Natural killer cell (primary cell): ENCODE data around the gene SEC22C. TPM values are rescaled to one million over a fixed set of nuclear protein-coding genes. Genes with fewer than 3 reads are reported as not detected.

ENCODE experiments used
- ATAC-seq, 3 donors: fragments of 150-1000 bp in 2 of 3; fragments of 200-7000 bp in 1 of 3; cut with Tn5 transposase; 1 replicate in 1 of 3; 2 replicates in 2 of 3; pipeline ENCODE4 v1.10.0; 2021; ENCODE audit warnings: mild to moderate bottlenecking in 2 of 3, moderate library complexity in 2 of 3
- DNase-seq, 2 donors: peaks; one replicate each; pipeline versions ENCODE4 v3.0.0 to v3.0.0-alpha.2; 2013 to 2021; ENCODE audit warnings: mixed read lengths in 1 of 2
- H3K27ac ChIP-seq: one replicate; pipeline ENCODE4 v1.5.1; 2013; ENCODE audit warnings: mild to moderate bottlenecking, low read length
- H3K27me3 ChIP-seq: one replicate; pipeline ENCODE4 v1.6.1; 2013; ENCODE audit warnings: low read length; ENCODE audit not compliant: control insufficient read depth, insufficient read depth
- H3K36me3 ChIP-seq: one replicate; pipeline ENCODE4 v1.6.1; 2013; ENCODE audit warnings: low read length; ENCODE audit not compliant: control insufficient read depth, insufficient read depth
- H3K4me1 ChIP-seq: one replicate; pipeline ENCODE4 v1.6.1; 2013; ENCODE audit warnings: low read length; ENCODE audit not compliant: control insufficient read depth, insufficient read depth
- H3K4me3 ChIP-seq: one replicate; pipeline ENCODE4 v1.5.1; 2013; ENCODE audit warnings: low read length
- H3K9me3 ChIP-seq: one replicate; pipeline ENCODE4 v1.6.1; 2013; ENCODE audit warnings: low read length; ENCODE audit not compliant: control insufficient read depth, insufficient read depth
- H3K27ac Mint-ChIP-seq, 2 donors: one replicate each; pipeline ENCODE4 v1.8.0; 2022; ENCODE audit warnings: mild to moderate bottlenecking in 2 of 2, mixed read lengths in 2 of 2, moderate library complexity in 1 of 2
- H3K27me3 Mint-ChIP-seq, 2 donors: one replicate each; pipeline ENCODE4 v1.8.0; 2022; ENCODE audit warnings: low read depth in 2 of 2, mixed read lengths in 2 of 2
- H3K36me3 Mint-ChIP-seq: one replicate; pipeline ENCODE4 v1.8.0; 2022; ENCODE audit warnings: mixed read lengths
- H3K4me1 Mint-ChIP-seq, 2 donors: one replicate each; pipeline ENCODE4 v1.8.0; 2022; ENCODE audit warnings: mixed read lengths in 2 of 2
- H3K4me3 Mint-ChIP-seq: one replicate; pipeline ENCODE4 v1.8.0; 2022; ENCODE audit warnings: mild to moderate bottlenecking, moderate library complexity, mixed read lengths
- H3K9me3 Mint-ChIP-seq, 2 donors: one replicate each; pipeline ENCODE4 v1.8.0; 2022; ENCODE audit warnings: mixed read lengths in 2 of 2
- CTCF ChIP-seq: fragments of 200-600 bp; IDR thresholded peaks from one replicate; pipeline ENCODE4 v1.8.0; 2022; ENCODE audit warnings: antibody characterized with exemption
- WGBS: methylation state at CpG from one replicate; pipeline ENCODE4 v1.1.7; 2013; ENCODE audit warnings: missing lambda C conversion rate; ENCODE audit not compliant: insufficient coverage; 5-methylcytosine and 5-hydroxymethylcytosine counted together
- intact Hi-C: fragments of 100-400 bp; cut with micrococcal nuclease; formaldehyde crosslinking; loops from one replicate; pipeline ENCODE4 v1.14.2; 2022
- total RNA-seq, 4 donors: library from RNA; stranded (reverse); fragments of 120-200 nt in 1 of 4; gene quantifications; one replicate each; pipeline versions ENCODE4 v1.2.3 to v1.2.4, GENCODE V29; 2013 to 2022

SEC22C gene
- total RNA-seq, 3 donors from 2014 or later (not counting 1 experiment from before 2014, with no cell fraction given), result 51.3 to 60.4 (median 55.9) TPM

GRCh38 chr3:42525212-42525611 lies 56.6 kb downstream of the SEC22C start:
- Mint-ChIP-seq H3K27me3 (no peaks in the 10 kb centered on the region), H3K36me3 (no peaks in the 10 kb centered on the region), H3K9me3 (peaks cover 0 to 1% of the 10 kb centered on the region in 2 donors), H3K4me3 (no peak overlapping the region), H3K4me1 (peaks cover 5 to 25% of the 10 kb centered on the region in 2 donors), H3K27ac (no peak overlapping the region)
- ATAC-seq (no peak), DNase-seq (no peak)
- Histone ChIP-seq H3K36me3 (no peaks in the 10 kb centered on the region), H3K4me3 (no peak overlapping the region), H3K9me3 (no peaks in the 10 kb centered on the region), H3K27ac (no peak overlapping the region), H3K27me3 (no peaks in the 10 kb centered on the region), H3K4me1 (peaks cover 45% of the 10 kb centered on the region)
- TF ChIP-seq CTCF, result no peak
- 97% methylated on average over 4 of the region's 4 CpGs for WGBS
- intact Hi-C loops, result no loop called here

DNA sequence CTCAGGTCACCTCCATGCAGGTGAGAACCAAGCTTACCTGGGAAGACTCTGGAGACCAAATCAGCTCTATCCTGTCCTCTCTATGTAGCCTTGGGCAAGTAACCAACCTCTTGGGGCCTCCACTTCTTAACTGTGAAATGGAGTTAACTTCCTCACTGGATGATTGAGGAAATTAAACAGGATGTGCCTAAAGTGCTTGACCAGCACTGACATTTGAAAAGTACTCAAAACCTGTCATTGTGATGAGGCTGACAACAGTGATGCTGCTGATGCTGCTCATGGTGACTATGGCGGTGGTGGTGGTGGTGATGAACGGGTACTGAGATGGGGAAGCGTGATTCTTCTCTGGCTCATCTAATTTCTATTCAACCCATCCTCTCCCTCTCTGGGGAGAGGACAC lies 57.0 kb downstream of the SEC22C start:
- Histone ChIP-seq H3K36me3 (no peaks in the 10 kb centered on the region), H3K27me3 (no peaks in the 10 kb centered on the region), H3K4me1 (peaks cover 41% of the 10 kb centered on the region), H3K9me3 (no peaks in the 10 kb centered on the region), H3K4me3 (no peak overlapping the region), H3K27ac (no peak overlapping the region)
- Mint-ChIP-seq H3K4me3 (no peak overlapping the region), H3K9me3 (no peaks in the 10 kb centered on the region), H3K27me3 (no peaks in the 10 kb centered on the region), H3K36me3 (no peaks in the 10 kb centered on the region), H3K4me1 (peaks cover 5 to 20% of the 10 kb centered on the region in 2 donors), H3K27ac (no peak overlapping the region)
- TF ChIP-seq CTCF, result no peak
- WGBS, result no CpG with 5 or more reads among the region's 3 CpGs
- no peak for DNase-seq
- intact Hi-C loops, result no loop called here
- no peak for ATAC-seq

DNA sequence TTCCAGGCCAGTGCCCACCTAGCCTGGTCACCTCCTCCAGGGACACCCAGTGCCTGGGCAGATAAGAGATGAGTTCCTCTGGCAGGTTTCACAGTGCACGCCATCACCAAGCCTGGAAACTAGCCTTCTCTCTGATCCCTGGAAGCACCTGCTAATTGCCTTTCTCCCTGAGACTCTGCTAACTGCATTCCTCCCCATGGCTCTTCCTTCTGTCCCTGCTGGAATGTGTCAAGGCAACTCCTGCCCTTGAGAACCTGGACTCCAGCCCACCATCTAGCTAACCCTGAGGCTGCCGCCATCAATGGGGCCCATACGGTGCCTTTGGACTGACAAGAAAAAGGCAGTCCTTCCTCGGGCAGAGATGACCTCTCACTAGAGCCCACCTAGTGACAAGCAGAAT lies 60.9 kb downstream of the SEC22C start:
- Mint-ChIP-seq H3K27me3 (no peaks in the 10 kb centered on the region), H3K4me3 (no peak overlapping the region), H3K4me1 (no peaks in the 10 kb centered on the region), H3K27ac (no peak overlapping the region), H3K9me3 (no peaks in the 10 kb centered on the region), H3K36me3 (no peaks in the 10 kb centered on the region)
- Histone ChIP-seq H3K36me3 (no peaks in the 10 kb centered on the region), H3K4me3 (no peak overlapping the region), H3K27me3 (no peaks in the 10 kb centered on the region), H3K4me1 (peaks cover 4% of the 10 kb centered on the region), H3K9me3 (no peaks in the 10 kb centered on the region), H3K27ac (no peak overlapping the region)
- intact Hi-C loops, result no loop called here
- no peak for TF ChIP-seq CTCF
- DNase-seq (no peak), ATAC-seq (no peak)
- WGBS, result 95% methylated on average over 4 of the region's 4 CpGs

- DNase-seq (no peak), ATAC-seq (no peak)
- no peak overlapping the region for H3K4me3 ChIP-seq
- intact Hi-C loops, result no loop called here
- no peaks in the 10 kb centered on the region for H3K36me3 Mint-ChIP-seq
- H3K27me3 ChIP-seq, result no peaks in the 10 kb centered on the region
- no peak overlapping the region for H3K27ac ChIP-seq
- H3K27me3 Mint-ChIP-seq, result no peaks in the 10 kb centered on the region
- no peaks in the 10 kb centered on the region for H3K36me3 ChIP-seq
- 42% methylated on average over 3 of the region's 4 CpGs for WGBS
- peaks cover 4% of the 10 kb centered on the region for H3K4me1 ChIP-seq
- H3K27ac Mint-ChIP-seq, result no peak overlapping the region
- H3K9me3 ChIP-seq, result no peaks in the 10 kb centered on the region
- TF ChIP-seq CTCF, result no peak
- no peaks in the 10 kb centered on the region for H3K4me1 Mint-ChIP-seq
- H3K4me3 Mint-ChIP-seq, result no peak overlapping the region
- no peaks in the 10 kb centered on the region for H3K9me3 Mint-ChIP-seq
Measured at GRCh38 chr3:42520336-42520735, 61.4 kb downstream of the SEC22C start.
